BLaER1 (cell line): ENCODE data around the gene PSAPL1.

ENCODE experiments used
- H3K27ac ChIP-seq: shearing (Covaris generic); formaldehyde crosslinking; 2 replicates; pipeline ENCODE4 v1.8.1; 2022
- H3K27me3 ChIP-seq: shearing (Covaris generic); formaldehyde crosslinking; 2 replicates; pipeline ENCODE4 v1.8.1; 2022
- H3K36me3 ChIP-seq: shearing (Covaris generic); formaldehyde crosslinking; 2 replicates; pipeline ENCODE4 v1.8.1; 2022
- H3K4me1 ChIP-seq: shearing (Covaris generic); formaldehyde crosslinking; 2 replicates; pipeline ENCODE4 v1.8.1; 2022
- H3K4me2 ChIP-seq: shearing (Covaris generic); formaldehyde crosslinking; 2 replicates; pipeline ENCODE4 v1.8.1; 2022
- H3K4me3 ChIP-seq: shearing (Covaris generic); formaldehyde crosslinking; 2 replicates; pipeline ENCODE4 v1.8.1; 2022
- H3K9ac ChIP-seq: shearing (Covaris generic); formaldehyde crosslinking; 2 replicates; pipeline ENCODE4 v1.8.1; 2022
- H3K9me3 ChIP-seq: shearing (Covaris generic); formaldehyde crosslinking; 2 replicates; pipeline ENCODE4 v1.8.1; 2022
- H4K20me1 ChIP-seq: shearing (Covaris generic); formaldehyde crosslinking; 2 replicates; pipeline ENCODE4 v1.8.1; 2022
- Cebpa-rat ChIP-seq: shearing (Covaris generic); IDR thresholded peaks from 2 replicates; pipeline ENCODE4 v1.8.1; 2022

Gene PSAPL1

DNA sequence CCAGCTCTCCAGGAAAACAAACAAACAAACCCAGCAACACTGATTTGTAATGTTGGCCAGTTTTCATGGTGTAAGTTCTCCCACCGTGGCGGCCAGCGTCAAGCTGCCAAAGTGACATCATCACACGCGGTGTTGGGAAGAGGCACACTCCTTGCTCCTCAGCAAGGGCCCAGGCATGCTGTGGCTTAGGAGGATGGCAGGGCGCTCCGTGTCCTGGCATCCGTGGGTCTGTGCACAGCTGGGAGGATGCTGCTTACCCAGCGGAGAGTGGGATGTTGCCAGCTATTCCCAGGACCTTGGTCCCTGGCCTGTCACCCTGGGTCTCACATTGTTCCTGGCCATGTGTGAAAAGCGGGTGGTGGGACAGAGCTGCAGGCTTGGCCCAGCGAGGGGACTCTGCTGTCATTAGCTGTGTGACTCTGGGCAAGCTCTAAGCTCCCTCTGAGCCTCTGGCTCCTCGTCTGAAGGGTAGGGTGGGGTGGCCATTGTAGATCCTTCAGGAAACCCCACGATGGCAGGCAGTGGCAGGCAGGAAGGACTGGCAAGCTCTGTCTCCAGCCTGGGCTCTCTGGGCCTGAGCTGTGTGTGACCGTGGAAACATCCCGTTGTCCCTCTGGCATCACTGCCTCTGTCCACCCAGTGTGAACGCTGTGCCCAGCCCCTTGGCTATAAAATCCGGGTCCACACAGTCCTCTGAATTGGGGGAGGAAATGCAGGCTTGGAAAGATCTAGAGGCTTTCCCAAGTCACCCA is 10.8 kb downstream of the PSAPL1 start:
- H3K27ac ChIP-seq = no peak overlapping the region

GRCh38 chr4:7423391-7423790 is 11.3 kb downstream of the PSAPL1 start:
- no peak overlapping the region for H3K27ac ChIP-seq
- H3K36me3 ChIP-seq = no peaks in the 10 kb centered on the region
- no peak overlapping the region for H3K9ac ChIP-seq
- H3K9me3 ChIP-seq = 0 out of 2 replicates have a peak, but pooled peaks cover 5% of the 10 kb centered on the region
- H3K27me3 ChIP-seq = no peaks in the 10 kb centered on the region
- H3K4me1 ChIP-seq = peaks cover 67% of the 10 kb centered on the region
- H4K20me1 ChIP-seq = peaks cover 69% of the 10 kb centered on the region
- no peak overlapping the region for H3K4me2 ChIP-seq
- H3K4me3 ChIP-seq = no peak overlapping the region
- TF ChIP-seq Cebpa-rat = no peak

More for the DNA sequence above, 10.8 kb downstream of the PSAPL1 start:
- no peaks in the 10 kb centered on the region; the same call in 1 of the 2 replicates for H3K36me3 ChIP-seq
- no peaks in the 10 kb centered on the region for H3K9me3 ChIP-seq
- no peak overlapping the region for H3K9ac ChIP-seq
- no peak for TF ChIP-seq Cebpa-rat
- H4K20me1 ChIP-seq = peaks cover 67% of the 10 kb centered on the region
- no peak overlapping the region for H3K4me3 ChIP-seq
- H3K27me3 ChIP-seq = no peaks in the 10 kb centered on the region
- H3K4me2 ChIP-seq = no peak overlapping the region
- peaks cover 69% of the 10 kb centered on the region for H3K4me1 ChIP-seq

- Histone ChIP-seq H3K9me3 (0 out of 2 replicates have a peak, but pooled peaks cover 7% of the 10 kb centered on the region), H4K20me1 (peaks cover 69% of the 10 kb centered on the region), H3K36me3 (no peaks in the 10 kb centered on the region), H3K4me3 (no peak overlapping the region), H3K9ac (no peak overlapping the region), H3K27me3 (no peaks in the 10 kb centered on the region), H3K4me2 (no peak overlapping the region), H3K4me1 (peaks cover 67% of the 10 kb centered on the region), H3K27ac (no peak overlapping the region)
- no peak for TF ChIP-seq Cebpa-rat
These were observed 11.9 kb downstream of the PSAPL1 start for GRCh38 chr4:7422898-7423180.

DNA sequence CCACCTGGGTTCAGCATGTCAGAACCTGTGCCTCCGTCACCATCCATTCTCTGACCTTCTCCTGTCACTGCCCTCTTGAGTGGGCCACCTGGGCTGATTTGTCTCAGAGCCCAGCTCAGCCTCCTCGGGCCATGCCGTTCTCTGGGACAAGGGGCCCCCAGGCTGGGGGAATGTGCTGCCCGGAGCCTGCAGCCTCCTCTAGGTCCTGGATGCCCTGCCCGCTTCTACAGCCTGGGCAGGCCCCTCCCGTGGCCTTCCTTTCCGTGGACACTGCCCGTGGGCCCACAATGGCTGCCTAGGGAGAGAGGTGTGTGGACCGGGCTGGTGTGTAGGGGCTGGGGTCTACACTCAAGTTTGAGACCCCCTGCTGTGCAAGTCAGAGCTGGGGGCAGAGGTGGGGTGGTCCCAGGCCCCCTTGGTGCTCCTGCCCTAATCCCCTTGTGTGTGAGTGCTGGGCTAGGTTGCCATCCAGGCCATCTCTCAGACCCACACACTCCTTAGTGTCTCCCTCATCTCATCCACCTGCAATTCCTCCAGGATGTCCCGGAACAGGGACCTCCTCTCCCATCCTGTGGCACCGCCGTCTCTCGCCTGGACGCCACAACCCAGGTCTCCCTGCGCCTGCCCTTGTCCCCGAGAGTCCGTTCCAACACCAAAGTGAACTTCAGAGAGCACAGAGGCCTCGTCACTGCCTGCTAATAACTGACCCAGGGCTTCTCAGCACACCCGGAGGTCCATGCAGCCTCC is 12.4 kb downstream of the PSAPL1 start:
- peaks cover 70% of the 10 kb centered on the region for H3K4me1 ChIP-seq
- H3K9me3 ChIP-seq = 0 out of 2 replicates have a peak, but pooled peaks cover 7% of the 10 kb centered on the region
- no peak overlapping the region for H3K9ac ChIP-seq
- H3K27me3 ChIP-seq = no peaks in the 10 kb centered on the region
- no peak for TF ChIP-seq Cebpa-rat
- 0 out of 2 replicates have a peak overlapping the region, but pooled peaks have one; percentile 38 for H3K27ac ChIP-seq
- no peak overlapping the region for H3K4me2 ChIP-seq
- no peak overlapping the region for H3K4me3 ChIP-seq
- H4K20me1 ChIP-seq = peaks cover 72% of the 10 kb centered on the region
- H3K36me3 ChIP-seq = no peaks in the 10 kb centered on the region

- no peak overlapping the region for H3K4me3 ChIP-seq
- H3K4me2 ChIP-seq = no peak overlapping the region
- peaks cover 70% of the 10 kb centered on the region for H3K4me1 ChIP-seq
- H4K20me1 ChIP-seq = peaks cover 78% of the 10 kb centered on the region
- no peak for TF ChIP-seq Cebpa-rat
- H3K27ac ChIP-seq = no peak overlapping the region
- H3K27me3 ChIP-seq = no peaks in the 10 kb centered on the region
- no peaks in the 10 kb centered on the region for H3K36me3 ChIP-seq
- no peak overlapping the region for H3K9ac ChIP-seq
- 0 out of 2 replicates have a peak, but pooled peaks cover 7% of the 10 kb centered on the region for H3K9me3 ChIP-seq
These were observed 13.2 kb downstream of the PSAPL1 start for GRCh38 chr4:7421356-7422150.

DNA sequence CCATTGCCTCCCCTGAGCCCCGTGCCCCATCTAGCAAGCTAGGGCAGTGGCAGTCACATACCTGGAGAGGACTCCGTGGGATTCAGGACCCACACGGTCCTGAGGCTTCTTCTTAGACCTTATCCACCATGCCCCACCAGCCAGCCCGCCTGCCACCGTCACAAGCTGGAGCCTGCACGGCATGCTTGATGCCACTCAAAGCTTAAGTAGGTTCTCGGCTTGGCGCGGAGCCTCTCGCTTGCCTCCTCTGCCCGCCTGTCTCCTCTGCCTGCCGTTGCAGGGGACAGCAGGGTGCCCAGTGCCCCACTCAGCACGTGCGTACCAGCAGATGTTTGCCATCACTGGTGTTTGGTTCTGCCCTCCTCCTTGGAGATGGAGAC is 14.1 kb downstream of the PSAPL1 start:
- H3K4me1 ChIP-seq = peaks cover 70% of the 10 kb centered on the region
- H3K9ac ChIP-seq = no peak overlapping the region
- H3K27me3 ChIP-seq = no peaks in the 10 kb centered on the region
- H4K20me1 ChIP-seq = peaks cover 69% of the 10 kb centered on the region
- no peak for TF ChIP-seq Cebpa-rat
- 0 out of 2 replicates have a peak, but pooled peaks cover 7% of the 10 kb centered on the region for H3K9me3 ChIP-seq
- H3K4me3 ChIP-seq = no peak overlapping the region
- H3K27ac ChIP-seq = no peak overlapping the region
- no peaks in the 10 kb centered on the region for H3K36me3 ChIP-seq
- H3K4me2 ChIP-seq = no peak overlapping the region

GRCh38 chr4:7419961-7420660 is 14.6 kb downstream of the PSAPL1 start:
- no peaks in the 10 kb centered on the region for H3K27me3 ChIP-seq
- TF ChIP-seq Cebpa-rat = no peak
- no peaks in the 10 kb centered on the region for H3K36me3 ChIP-seq
- 0 out of 2 replicates have a peak, but pooled peaks cover 7% of the 10 kb centered on the region for H3K9me3 ChIP-seq
- no peak overlapping the region for H3K4me3 ChIP-seq
- H4K20me1 ChIP-seq = peaks cover 64% of the 10 kb centered on the region
- H3K27ac ChIP-seq = no peak overlapping the region; the same call in 1 of the 2 replicates
- peaks cover 70% of the 10 kb centered on the region for H3K4me1 ChIP-seq
- peak overlapping the region; percentile 42 for H3K4me2 ChIP-seq
- no peak overlapping the region; the same call in 1 of the 2 replicates for H3K9ac ChIP-seq

DNA sequence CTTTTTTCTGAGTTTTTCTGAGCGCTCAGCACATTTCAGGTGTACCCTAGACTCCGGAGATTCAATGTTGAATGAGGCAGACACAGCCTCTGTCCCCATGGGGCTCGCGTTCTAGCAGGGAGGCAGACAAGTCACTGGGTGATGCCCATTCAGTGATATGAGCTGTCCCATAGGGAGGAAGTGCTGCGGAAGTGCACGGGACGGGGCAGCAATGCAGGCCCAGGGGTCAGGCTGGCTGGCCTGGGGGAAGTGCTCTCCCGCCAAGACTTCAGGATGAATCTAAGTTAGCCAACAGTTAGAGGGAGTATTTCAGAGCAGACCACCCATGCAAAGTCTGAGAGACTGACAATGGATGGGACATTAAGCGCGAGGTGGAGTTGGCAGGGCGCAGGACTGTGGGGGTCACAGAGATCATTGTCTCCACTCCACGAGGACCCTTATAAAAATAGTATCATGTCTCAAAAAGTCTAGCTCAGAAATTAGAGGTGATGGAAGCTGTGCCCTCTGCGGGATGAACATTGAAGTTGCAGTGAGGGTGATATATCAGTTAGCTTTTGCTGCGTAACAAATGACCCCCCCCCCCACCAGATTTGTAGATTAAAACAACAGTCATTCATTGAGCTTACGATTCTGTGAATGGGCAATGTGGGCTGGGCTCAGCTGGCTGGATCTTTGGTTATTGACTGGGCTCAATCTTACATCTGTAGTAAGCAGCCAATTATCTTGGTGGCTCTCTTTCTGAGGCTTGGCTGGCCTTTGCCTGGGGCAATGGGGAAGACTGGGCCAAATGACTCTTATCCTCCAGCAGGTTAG is 16.4 kb downstream of the PSAPL1 start:
- no peak for TF ChIP-seq Cebpa-rat
- Histone ChIP-seq H3K9ac (no peak overlapping the region), H3K9me3 (0 out of 2 replicates have a peak, but pooled peaks cover 7% of the 10 kb centered on the region), H3K4me3 (no peak overlapping the region), H3K27me3 (no peaks in the 10 kb centered on the region), H3K36me3 (no peaks in the 10 kb centered on the region; the same call in 1 of the 2 replicates), H3K4me1 (peaks cover 65% of the 10 kb centered on the region), H3K27ac (no peak overlapping the region), H4K20me1 (peaks cover 49% of the 10 kb centered on the region), H3K4me2 (peak overlapping the region; percentile 47)
